HG03460 (cell line): ENCODE data around the gene PPM1K.
A peak's percentile ranks its signal among the peaks of the same experiment; 100 is the strongest.
"Not testable (repeated sequence)": the region's sequence is repeated elsewhere in the genome, so short reads cannot be mapped to it uniquely, and the experiment has no call there.

Experiments
- ATAC-seq: cut with Tn5 transposase; IDR thresholded peaks from one replicate; pipeline ENCODE4 v1.9.1; 2021; ENCODE audit not compliant: unreplicated experiment

Gene PPM1K

GRCh38 chr4:88284439-88285234, at the start of gene PPM1K:
PPM1K (minus strand) TSS chr4:88284561; CDS start chr4:88278583, 5,978 bp downstream.
- peak; percentile 77 for ATAC-seq

GRCh38 chr4:88333741-88334405, 49.5 kb upstream of the PPM1K start:
- no peak for ATAC-seq

GRCh38 chr4:88327665-88328064, 43.3 kb upstream of the PPM1K start:
- ATAC-seq, result no peak

- peak; percentile 98 for ATAC-seq
Observed at GRCh38 chr4:88320780-88321373, 36.5 kb upstream of the PPM1K start.

GRCh38 chr4:88320224-88320779, 35.9 kb upstream of the PPM1K start:
- peak; percentile 45 for ATAC-seq

- ATAC-seq, result no peak
Observed at GRCh38 chr4:88318751-88319350, 34.5 kb upstream of the PPM1K start.

- no peak for ATAC-seq
Observed at GRCh38 chr4:88315460-88316017, 31.2 kb upstream of the PPM1K start.

- ATAC-seq, result not testable (repeated sequence)
Observed at GRCh38 chr4:88313088-88313624, 28.8 kb upstream of the PPM1K start.

- ATAC-seq, result no peak
Observed at GRCh38 chr4:88308587-88308986, 24.2 kb upstream of the PPM1K start.

- ATAC-seq, result no peak
Observed at GRCh38 chr4:88297725-88298454, 13.5 kb upstream of the PPM1K start.

- ATAC-seq, result no peak
Observed at GRCh38 chr4:88297212-88297516, 12.8 kb upstream of the PPM1K start.

- ATAC-seq, result no peak
Observed at GRCh38 chr4:88296413-88297211, 12.3 kb upstream of the PPM1K start.

- ATAC-seq, result no peak
Observed at GRCh38 chr4:88295656-88296055, 11.3 kb upstream of the PPM1K start.

GRCh38 chr4:88291003-88291402, 6.6 kb upstream of the PPM1K start:
- no peak for ATAC-seq

GRCh38 chr4:88286897-88287296, 2.5 kb upstream of the PPM1K start:
- no peak for ATAC-seq

- ATAC-seq, result no peak
Observed at GRCh38 chr4:88285235-88285653, 883 bp upstream of the PPM1K start.

GRCh38 chr4:88283661-88284438, 511 bp downstream of the PPM1K start:
- ATAC-seq, result peak; percentile 23

- ATAC-seq, result no peak
Observed at GRCh38 chr4:88280228-88280795, 4.0 kb downstream of the PPM1K start.
